ENCODE data around the gene WIZ. TPM values are rescaled to one million over a fixed set of nuclear protein-coding genes. Genes with fewer than 3 reads are reported as not detected.

Gene WIZ
- total RNA-seq, 1 donor from 2014 or later, result 36.5 TPM

DNA sequence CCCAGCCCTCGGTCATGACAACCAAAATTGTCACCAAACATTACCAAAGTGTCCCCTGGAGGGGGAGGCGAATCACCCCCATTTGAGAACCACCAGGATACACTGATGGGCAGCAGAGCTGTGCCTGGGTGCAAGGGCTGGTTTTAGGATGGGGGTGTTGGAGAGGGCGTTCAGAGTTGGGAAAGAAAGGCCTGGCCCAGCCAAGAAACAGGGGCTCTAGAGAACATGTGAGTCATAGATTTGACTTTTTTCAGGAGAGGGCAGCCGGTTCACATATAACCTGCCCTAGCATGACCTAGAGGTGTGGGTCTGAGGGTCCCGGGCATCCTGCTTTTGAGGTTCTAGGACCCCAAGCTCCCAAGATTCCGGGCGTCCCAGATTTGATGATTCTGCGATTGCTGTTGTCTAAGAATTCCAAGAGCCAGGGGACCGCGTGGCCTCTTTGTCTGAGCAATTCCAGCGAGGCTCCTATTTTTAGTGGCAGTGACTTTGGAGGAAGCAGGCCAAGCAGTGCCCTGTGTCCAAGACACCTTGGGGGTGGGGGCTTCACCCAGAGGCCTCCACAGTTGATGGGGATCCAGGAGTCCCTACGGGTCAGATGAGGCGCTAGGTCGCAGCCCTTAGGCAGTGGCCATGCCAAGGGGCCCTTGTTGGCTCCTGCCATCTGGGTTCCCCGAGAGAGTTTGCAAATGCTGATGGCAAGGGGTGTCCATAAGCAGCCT is 5.1 kb downstream of the WIZ start:
- Mint-ChIP-seq H3K36me3 (ENCODE audit: low read depth) (peaks cover 8% of the 10 kb centered on the region), H3K4me1 (peaks cover 6% of the 10 kb centered on the region), H3K9me3 (no peaks in the 10 kb centered on the region), H3K4me3 (no peak overlapping the region), H3K27ac (no peak overlapping the region), H3K27me3 (no peaks in the 10 kb centered on the region)
- intact Hi-C loops (cut with micrococcal nuclease), result no loop called here
- no peak for DNase-seq

DNA sequence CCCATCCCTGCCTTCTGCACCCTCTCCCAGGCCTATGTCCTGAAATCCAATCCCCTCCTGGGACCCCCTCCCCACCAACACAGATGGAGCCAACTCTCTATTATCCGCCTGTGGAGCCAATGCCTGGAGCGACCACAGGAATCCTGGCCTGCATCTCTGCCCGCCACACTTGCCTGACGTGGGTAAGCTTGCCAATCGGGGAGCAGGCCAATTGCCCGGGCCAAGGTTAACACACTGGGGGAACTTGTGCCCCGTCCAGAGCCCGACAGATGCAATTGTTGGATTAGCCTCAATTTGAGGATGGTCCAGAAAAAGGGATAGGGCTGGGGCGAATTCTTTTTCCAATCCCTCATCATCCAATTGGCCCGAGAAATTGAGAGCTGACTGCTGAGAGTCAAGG is 5.9 kb downstream of the WIZ start:
- Mint-ChIP-seq H3K4me1 (peaks cover 4% of the 10 kb centered on the region), H3K27ac (no peak overlapping the region), H3K4me3 (no peak overlapping the region), H3K27me3 (no peaks in the 10 kb centered on the region), H3K36me3 (ENCODE audit: low read depth) (peaks cover 7% of the 10 kb centered on the region), H3K9me3 (no peaks in the 10 kb centered on the region)
- no peak for DNase-seq
- intact Hi-C loops (cut with micrococcal nuclease), result no loop called here

DNA sequence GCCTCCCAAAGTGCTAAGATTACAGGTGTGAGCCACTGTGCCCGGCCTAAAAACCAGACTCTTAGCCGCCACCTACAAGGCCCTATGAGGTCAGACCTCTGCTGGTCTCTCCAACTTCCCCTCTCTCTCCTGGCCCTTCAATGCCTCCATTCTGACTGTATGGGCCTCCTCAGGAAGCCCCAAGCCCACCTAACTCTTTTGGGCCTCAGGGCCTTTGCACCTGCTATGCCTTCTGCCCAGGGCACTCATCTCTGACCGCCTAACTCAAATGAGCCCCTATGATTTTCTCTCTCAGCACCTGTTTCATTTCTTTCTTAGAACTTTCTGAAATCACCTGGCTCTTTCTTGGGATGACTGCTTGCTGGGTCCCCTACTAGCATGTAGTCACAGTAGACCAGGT is 6.4 kb downstream of the WIZ start:
- H3K4me3 Mint-ChIP-seq, result no peak overlapping the region
- H3K27ac Mint-ChIP-seq, result no peak overlapping the region
- no peaks in the 10 kb centered on the region for H3K4me1 Mint-ChIP-seq
- peaks cover 2% of the 10 kb centered on the region for H3K36me3 Mint-ChIP-seq (ENCODE audit: low read depth)
- intact Hi-C loops (cut with micrococcal nuclease), result no loop called here
- H3K27me3 Mint-ChIP-seq, result no peaks in the 10 kb centered on the region
- no peaks in the 10 kb centered on the region for H3K9me3 Mint-ChIP-seq
- no peak for DNase-seq

DNA sequence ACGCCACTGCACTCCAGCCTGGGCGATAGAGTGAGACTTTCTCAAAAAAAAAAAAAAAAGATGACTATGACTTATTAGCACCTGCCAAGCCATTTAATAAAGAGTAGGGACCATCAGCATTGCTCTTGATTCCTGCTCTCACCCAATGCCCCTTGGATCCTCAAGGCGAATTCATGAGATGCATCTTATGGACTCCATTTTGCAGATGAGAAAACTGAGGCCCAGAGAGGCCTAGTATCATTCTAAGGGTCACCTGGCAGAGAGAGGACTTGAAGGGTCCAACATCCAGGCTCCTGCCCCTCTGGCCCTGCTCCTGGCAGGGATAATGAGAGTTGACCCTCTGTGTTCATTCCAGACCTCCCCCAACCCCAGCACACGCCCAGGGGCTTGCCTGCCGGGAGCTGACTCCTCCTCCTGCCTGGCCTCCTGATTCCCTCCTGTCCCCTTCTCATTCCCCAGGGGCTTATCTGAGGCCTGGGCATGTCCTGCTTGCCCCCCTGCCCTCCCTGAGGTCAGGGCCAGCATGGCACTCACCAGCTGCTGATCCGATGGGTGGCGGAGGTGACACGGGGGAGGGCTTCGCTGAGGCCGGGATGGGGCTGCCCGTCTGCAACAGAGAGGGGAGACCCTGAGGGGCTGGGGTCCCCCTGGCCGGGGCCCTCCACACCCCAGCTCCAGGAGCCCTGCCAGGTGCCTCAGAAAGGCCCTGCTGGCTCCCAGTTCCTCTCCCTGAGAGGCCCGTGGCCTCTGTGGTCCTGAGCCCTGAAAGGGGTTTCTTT is 7.4 kb downstream of the WIZ start:
- Mint-ChIP-seq H3K4me1 (no peaks in the 10 kb centered on the region), H3K9me3 (no peaks in the 10 kb centered on the region), H3K4me3 (no peak overlapping the region), H3K36me3 (ENCODE audit: low read depth) (no peaks in the 10 kb centered on the region), H3K27ac (no peak overlapping the region), H3K27me3 (no peaks in the 10 kb centered on the region)
- intact Hi-C loops (cut with micrococcal nuclease), result no loop called here
- DNase-seq, result no peak

DNA sequence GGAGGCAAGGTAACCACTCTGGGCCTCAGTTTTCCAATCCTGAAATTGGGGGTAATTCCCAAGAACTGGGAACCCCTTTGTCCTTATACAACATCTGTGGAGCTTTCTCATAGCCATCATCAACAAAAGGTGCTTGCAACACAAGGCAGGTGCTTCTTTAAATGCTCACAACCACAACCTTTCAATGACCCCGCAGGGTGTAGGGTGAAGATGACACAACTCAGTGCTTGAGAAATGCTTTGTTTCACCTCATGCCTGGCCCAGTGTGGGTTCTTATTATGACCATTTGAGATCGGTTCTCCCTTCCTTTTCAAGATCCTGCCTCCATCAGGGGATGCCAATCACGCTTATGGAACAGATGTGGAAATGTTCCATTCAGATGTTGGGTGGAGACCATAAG is 8.4 kb downstream of the WIZ start:
- Mint-ChIP-seq H3K27me3 (no peaks in the 10 kb centered on the region), H3K9me3 (no peaks in the 10 kb centered on the region), H3K4me1 (peaks cover 1% of the 10 kb centered on the region), H3K4me3 (no peak overlapping the region), H3K27ac (no peak overlapping the region), H3K36me3 (ENCODE audit: low read depth) (peaks cover 1% of the 10 kb centered on the region)
- DNase-seq, result no peak
- intact Hi-C loops (cut with micrococcal nuclease), result no loop called here

DNA sequence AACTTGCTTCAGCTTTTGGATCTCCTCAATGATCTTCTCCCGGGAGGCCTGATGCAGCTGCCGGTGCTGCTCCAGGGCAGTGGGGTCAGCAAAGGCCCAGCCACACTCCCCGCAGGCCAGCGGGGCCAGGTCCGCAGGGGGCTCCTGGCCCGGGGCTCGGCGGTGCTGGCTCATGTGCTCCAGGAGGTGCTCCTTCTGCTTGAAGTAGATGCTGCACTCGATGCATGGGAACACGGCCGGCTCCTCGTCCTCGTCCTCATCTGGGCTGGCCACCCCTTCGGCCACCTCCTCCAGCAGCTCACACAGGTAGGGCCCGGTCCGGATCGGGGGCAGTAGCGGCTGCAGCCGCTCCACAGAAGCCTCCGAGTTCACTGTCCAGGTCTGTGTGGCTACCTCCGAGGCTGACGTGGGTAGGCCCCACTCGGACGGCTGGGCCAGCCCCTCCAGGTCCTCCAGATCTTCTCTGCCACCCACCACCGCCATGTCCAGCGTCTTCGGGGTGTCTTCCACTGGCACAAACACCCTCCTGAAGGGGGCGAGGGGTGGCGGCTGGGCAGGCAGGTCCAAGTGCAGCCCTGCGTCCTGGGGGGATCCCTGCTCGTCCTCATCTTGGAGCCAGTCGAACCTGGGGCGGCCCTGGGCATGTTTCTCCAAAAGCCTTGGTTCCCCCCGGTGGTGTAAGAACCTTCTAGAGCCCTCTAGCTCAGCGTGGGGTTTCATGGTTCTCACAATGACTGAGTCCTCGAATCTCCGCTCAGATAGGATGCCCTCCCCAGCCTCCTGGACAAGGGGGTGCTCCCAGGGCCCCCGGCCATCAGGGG is 9.7 kb downstream of the WIZ start:
- H3K27ac Mint-ChIP-seq, result no peak overlapping the region
- intact Hi-C loops (cut with micrococcal nuclease), result no loop called here
- H3K9me3 Mint-ChIP-seq, result no peaks in the 10 kb centered on the region
- no peak for DNase-seq
- H3K4me3 Mint-ChIP-seq, result no peak overlapping the region
- H3K27me3 Mint-ChIP-seq, result no peaks in the 10 kb centered on the region
- H3K36me3 Mint-ChIP-seq (ENCODE audit: low read depth), result peaks cover 2% of the 10 kb centered on the region
- peaks cover 3% of the 10 kb centered on the region for H3K4me1 Mint-ChIP-seq

DNA sequence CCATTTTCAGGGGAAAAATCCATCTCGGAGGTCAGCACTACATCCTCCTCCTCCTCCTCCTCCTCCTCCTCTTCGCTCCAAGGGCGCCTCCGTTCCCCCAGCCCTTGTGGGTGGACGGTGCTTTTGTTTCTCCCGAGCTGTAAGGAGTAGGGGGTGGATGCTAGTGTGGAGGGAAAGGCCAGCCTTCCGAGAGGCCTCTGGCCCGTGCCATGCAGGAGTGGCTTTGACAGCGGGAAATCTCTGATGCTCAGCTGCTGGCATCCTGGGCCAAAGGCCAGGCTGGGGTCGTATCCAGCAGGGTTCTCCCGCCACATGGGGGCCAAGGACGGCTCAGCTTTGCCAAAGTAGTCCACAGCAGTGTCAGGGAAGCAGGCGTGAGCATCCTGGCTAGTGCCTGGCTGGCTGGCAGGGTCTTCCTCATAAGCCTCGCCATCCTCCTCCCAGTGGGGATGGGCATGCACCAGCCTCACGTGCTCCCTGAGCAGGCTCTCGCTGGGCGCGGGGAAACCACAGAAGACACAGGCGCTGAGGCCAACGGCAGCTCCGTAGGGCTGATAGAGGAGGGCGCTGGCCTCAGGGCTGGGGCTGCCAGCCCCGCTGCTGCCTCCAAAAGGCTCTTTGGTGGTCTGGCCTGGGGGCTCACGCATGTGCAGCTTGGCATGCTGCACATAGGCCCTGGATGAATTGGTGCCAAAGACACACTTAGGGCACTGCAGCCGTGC is 10.5 kb downstream of the WIZ start:
- no peaks in the 10 kb centered on the region for H3K27me3 Mint-ChIP-seq
- H3K27ac Mint-ChIP-seq, result no peak overlapping the region
- peaks cover 2% of the 10 kb centered on the region for H3K36me3 Mint-ChIP-seq (ENCODE audit: low read depth)
- peaks cover 3% of the 10 kb centered on the region for H3K4me1 Mint-ChIP-seq
- no peak for DNase-seq
- no peak overlapping the region for H3K4me3 Mint-ChIP-seq
- intact Hi-C loops (cut with micrococcal nuclease), result no loop called here
- no peaks in the 10 kb centered on the region for H3K9me3 Mint-ChIP-seq

DNA sequence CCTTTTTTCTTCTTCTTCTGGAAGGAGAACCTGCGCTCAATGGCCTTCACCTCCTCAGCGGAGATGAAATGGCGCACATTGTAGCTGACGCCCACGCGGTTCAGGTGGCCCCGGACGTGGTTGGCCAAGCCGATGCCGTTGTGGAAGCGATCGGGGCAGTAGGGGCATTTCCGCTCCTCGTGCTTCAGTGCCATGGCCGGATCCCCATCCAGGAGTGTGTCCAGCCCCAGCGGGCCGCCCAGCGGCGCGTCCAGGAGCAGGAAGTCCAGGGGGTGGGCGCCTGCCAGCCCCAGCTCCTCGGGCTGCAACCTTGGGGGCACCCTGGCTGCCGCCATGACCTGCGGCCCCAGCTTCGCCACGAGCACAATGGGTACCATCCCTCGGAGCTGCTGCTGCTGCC is 11.2 kb downstream of the WIZ start:
- intact Hi-C loops (cut with micrococcal nuclease), result no loop called here
- no peak overlapping the region for H3K4me3 Mint-ChIP-seq
- no peaks in the 10 kb centered on the region for H3K9me3 Mint-ChIP-seq
- H3K36me3 Mint-ChIP-seq (ENCODE audit: low read depth), result peaks cover 2% of the 10 kb centered on the region
- no peak overlapping the region for H3K27ac Mint-ChIP-seq
- no peak for DNase-seq
- no peaks in the 10 kb centered on the region for H3K27me3 Mint-ChIP-seq
- H3K4me1 Mint-ChIP-seq, result peaks cover 4% of the 10 kb centered on the region

DNA sequence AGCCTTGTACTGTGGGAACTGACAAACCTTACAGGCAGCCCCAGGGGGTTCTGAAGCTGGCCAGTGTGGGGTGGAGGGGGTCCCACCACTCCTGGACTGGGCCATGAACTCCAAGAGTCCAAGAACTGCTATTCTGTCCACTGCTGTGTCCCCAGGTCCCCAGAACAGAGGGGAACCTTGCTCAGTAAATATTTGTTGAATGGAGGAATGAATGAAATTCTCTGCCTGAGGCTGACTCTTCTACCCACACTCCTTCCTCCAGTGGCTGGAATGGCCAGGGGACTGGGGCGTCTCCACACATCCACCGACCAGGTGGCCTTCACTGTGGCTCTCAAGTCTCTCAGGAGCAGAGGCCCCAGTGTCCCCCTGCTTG is 11.6 kb downstream of the WIZ start:
- Mint-ChIP-seq H3K36me3 (ENCODE audit: low read depth) (peaks cover 3% of the 10 kb centered on the region), H3K27ac (no peak overlapping the region), H3K27me3 (peaks cover under 1% of the 10 kb centered on the region), H3K4me1 (peaks cover 9% of the 10 kb centered on the region), H3K4me3 (no peak overlapping the region), H3K9me3 (no peaks in the 10 kb centered on the region)
- DNase-seq, result no peak
- intact Hi-C loops (cut with micrococcal nuclease), result no loop called here

DNA sequence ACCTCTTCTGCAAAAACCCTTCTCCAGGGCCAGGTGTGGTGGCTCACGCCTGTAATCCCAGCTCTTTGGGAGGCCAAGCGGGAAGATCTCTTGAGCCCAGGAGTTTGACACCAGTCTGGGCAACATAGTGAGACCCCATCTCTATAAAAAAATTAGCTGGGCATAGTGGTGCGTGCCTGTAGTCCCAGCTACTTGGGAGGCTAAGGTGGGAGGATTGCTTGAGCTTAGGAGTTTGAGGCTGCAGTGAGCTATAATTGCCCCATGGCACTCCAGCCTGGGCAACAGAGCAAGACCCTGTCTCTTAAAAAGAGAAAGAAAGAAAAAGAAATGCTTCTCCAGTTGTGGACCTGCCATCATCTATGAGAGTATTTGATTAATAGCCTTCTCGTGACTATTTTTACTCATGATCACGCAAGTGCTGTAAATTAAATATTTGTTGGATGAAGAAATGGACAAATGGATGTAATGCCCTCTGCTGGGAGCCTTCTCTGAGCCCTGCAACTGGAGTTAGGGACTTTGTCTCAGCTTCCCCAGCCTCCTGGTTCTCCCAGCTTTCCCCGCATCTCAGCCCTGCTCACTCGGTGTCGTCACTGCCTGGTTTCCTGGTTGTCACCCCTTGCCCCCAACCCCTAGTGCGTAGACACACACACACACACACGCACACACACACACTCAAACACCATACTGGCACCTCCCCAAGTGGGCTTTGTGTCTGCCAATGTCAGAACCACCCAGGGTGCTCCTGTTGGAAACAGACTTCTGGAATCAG is 12.2 kb downstream of the WIZ start:
- Mint-ChIP-seq H3K9me3 (no peaks in the 10 kb centered on the region), H3K36me3 (ENCODE audit: low read depth) (peaks cover 6% of the 10 kb centered on the region), H3K27me3 (peaks cover 2% of the 10 kb centered on the region), H3K27ac (no peak overlapping the region), H3K4me1 (peaks cover 12% of the 10 kb centered on the region), H3K4me3 (no peak overlapping the region)
- intact Hi-C loops (cut with micrococcal nuclease), result no loop called here
- no peak for DNase-seq

DNA sequence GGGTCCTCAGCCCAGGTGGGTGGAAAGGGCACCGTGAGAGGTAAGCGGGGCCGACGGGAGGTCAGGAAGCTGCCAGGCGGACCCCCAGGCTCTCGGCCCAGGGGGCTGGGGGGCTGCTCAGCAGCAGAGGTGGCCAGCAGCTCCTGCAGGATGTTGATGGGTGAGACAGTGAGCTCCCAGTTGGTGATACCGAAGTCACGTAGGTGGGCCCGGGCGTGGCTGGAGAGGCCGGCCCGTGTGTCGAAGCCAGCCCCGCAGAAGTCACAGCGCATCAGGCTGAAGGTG is 13.0 kb downstream of the WIZ start:
- Mint-ChIP-seq H3K4me1 (peaks cover 14% of the 10 kb centered on the region), H3K27me3 (peaks cover 2% of the 10 kb centered on the region)

DNA sequence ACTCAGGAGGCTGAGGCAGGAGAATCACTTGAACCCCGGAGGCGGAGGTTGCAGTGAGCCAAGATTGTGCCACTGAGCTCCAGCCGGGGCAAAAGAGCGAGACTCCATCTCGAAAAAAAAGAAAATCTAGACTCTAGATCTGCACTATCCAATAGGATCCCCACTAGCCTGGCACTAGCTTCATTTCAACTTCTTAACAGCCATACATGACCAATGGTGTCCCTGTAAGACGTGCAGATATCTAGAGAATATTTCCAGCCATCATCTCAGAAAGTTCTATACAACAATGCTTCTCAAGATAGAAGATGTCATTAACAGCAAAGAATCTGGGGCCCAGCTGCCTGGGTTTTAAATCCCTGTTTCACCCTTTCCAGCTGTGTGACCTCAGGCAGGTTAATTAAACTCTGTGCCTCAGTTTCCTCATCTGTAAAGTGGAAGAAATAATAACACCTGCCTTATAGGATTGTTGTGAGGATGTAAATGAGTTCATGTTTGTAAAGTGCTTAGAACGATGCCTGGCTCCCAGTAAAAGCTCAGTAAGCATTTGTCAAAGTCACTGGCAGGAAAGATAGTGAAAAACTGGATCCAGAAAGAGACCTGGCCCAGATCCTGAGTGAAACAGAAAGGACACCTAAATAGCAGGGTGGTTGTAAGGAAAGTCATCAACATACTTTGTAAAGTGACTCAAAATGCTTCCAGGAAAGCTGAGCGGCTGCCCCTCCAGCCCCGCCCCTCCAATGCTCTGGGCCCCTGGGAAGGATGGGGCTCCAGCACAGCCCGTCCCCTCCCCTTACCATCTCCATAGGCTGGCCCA is 13.5 kb downstream of the WIZ start:
- no peak for DNase-seq
- Mint-ChIP-seq H3K36me3 (ENCODE audit: low read depth) (peaks cover 13% of the 10 kb centered on the region), H3K9me3 (no peaks in the 10 kb centered on the region), H3K27ac (peak overlapping the region; percentile 41), H3K4me1 (peaks cover 19% of the 10 kb centered on the region), H3K27me3 (peaks cover 2% of the 10 kb centered on the region), H3K4me3 (no peak overlapping the region)
- intact Hi-C loops (cut with micrococcal nuclease), result no loop called here

More for the DNA sequence above, 13.0 kb downstream of the WIZ start:
- no peak for DNase-seq
- no peak overlapping the region for H3K4me3 Mint-ChIP-seq
- H3K27ac Mint-ChIP-seq, result no peak overlapping the region
- no peaks in the 10 kb centered on the region for H3K9me3 Mint-ChIP-seq
- intact Hi-C loops (cut with micrococcal nuclease), result no loop called here
- H3K36me3 Mint-ChIP-seq (ENCODE audit: low read depth), result peaks cover 8% of the 10 kb centered on the region

All from activated CD4-positive, alpha-beta T cell treated with anti-CD3 and anti-CD28 coated beads, Interleukin-2, amount 10 ng/mL, durations not matched to agents 24 days and 14 days (primary cell).